Testis (tissue), 3 donors: Measurements from ENCODE around the gene ZMYM5. TPM values are rescaled to one million over a fixed set of nuclear protein-coding genes. Genes with fewer than 3 reads are reported as not detected.
"Not testable (repeated sequence)": the region's sequence is repeated elsewhere in the genome, so short reads cannot be mapped to it uniquely, and the experiment has no call there.

ENCODE experiments used
- DNase-seq: peaks from one replicate; pipeline ENCODE4 v3.0.0-alpha.2; 2019
- H3K27ac ChIP-seq, 2 donors: fragments of 200-600 bp; sonication (generic); one replicate each; pipeline ENCODE4 v1.5.1; 2019
- H3K27me3 ChIP-seq: fragments of 200-600 bp; sonication (generic); one replicate; pipeline ENCODE4 v1.5.1; 2019
- H3K36me3 ChIP-seq: fragments of 200-600 bp; sonication (generic); one replicate; pipeline ENCODE4 v1.5.1; 2017; ENCODE audit warnings: low read depth; ENCODE audit errors: missing control alignments
- H3K4me1 ChIP-seq: fragments of 200-600 bp; sonication (generic); one replicate; pipeline ENCODE4 v1.5.1; 2019
- H3K4me3 ChIP-seq, 2 donors: fragments of 200-600 bp; sonication (generic); one replicate each; pipeline ENCODE4 v1.5.1; 2017 to 2019
- H3K9me3 ChIP-seq: fragments of 200-600 bp; sonication (generic); one replicate; pipeline ENCODE4 v1.5.1; 2017
- POLR2A ChIP-seq: fragments of 450-650 bp; IDR thresholded peaks from one replicate; pipeline ENCODE4 v1.6.1; 2017; ENCODE audit warnings: antibody characterized with exemption, mild to moderate bottlenecking, moderate library complexity
- WGBS, 2 donors: methylation state at CpG; one replicate each; pipeline ENCODE4 v1.1.5; 2018; 5-methylcytosine and 5-hydroxymethylcytosine counted together
- intact Hi-C: fragments of 100-400 bp; cut with DNase I; formaldehyde crosslinking; loops from one replicate; pipeline ENCODE4 v1.15.1; 2023; ENCODE audit warnings: low total_unique reads
- polyA plus RNA-seq: library from polyadenylated mRNA; stranded (reverse); fragments of 350-450 nt; fragmentation: Illumina TruSeq; extraction: RNeasy Lipid Tissue Mini Kit (QIAGEN cat#74804); gene quantifications from one replicate; pipeline ENCODE4 v1.2.3, GENCODE V29; 2014; ENCODE audit warnings: low read depth, low replicate concordance; ENCODE audit not compliant: insufficient read depth
- total RNA-seq, 2 donors: library from RNA; depleted of rRNA; stranded (reverse); fragments of >200 nt; gene quantifications; one replicate each; pipeline ENCODE4 v1.2.3, GENCODE V29; 2016
- TF ChIP-seq, protein P1 (sequence below), 3 experiments: fragments of 450-650 bp in 2 of 3; fragments of 200-600 bp in 1 of 3; sonication (generic) in 1 of 3; IDR thresholded peaks; one replicate each; pipeline ENCODE4 v1.5.1; 2016 to 2019; ENCODE audit warnings: antibody characterized with exemption in 3 of 3, mild to moderate bottlenecking in 2 of 3, moderate library complexity in 1 of 3

ZMYM5 gene
- total and polyA plus RNA-seq, 3 donors from 2014 or later, result 29.4 to 37.1 (median 29.5) TPM

DNA sequence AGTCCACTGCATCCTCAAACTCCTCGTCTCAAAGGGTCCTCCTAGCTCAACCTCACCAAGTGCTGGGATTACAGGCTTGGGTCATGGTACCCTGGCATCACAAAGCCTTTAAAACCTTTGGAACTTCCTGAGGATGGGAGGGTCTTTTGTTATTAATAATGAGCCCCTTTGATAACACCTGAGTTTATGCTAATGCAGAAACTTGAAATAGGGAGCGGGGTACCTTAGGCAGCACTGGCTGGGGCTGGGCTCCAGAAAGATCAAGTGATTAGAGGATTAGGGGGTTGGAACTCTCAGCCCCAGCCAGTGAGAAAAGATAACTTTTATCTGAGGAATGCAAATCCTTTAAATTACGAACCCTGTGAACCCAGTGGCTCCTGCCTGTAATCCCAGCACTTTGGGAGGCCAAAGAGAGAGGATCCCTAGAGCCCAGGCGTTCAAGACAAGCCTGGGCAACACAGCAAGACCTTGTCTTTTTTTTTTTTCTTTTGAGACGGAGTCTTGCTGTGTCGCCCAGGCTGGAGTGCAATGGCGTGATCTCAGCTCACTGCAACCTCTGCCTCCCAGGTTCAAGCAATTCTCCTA lies 71.4 kb downstream of the ZMYM5 start:
- no peaks in the 10 kb centered on the region for H3K4me1 ChIP-seq
- intact Hi-C loops, result no loop called here
- no peaks in the 10 kb centered on the region for H3K27me3 ChIP-seq
- no peak overlapping the region for H3K27ac ChIP-seq
- H3K36me3 ChIP-seq, result no peaks in the 10 kb centered on the region
- no peak for TF ChIP-seq POLR2A
- TF ChIP-seq, protein P1, sequence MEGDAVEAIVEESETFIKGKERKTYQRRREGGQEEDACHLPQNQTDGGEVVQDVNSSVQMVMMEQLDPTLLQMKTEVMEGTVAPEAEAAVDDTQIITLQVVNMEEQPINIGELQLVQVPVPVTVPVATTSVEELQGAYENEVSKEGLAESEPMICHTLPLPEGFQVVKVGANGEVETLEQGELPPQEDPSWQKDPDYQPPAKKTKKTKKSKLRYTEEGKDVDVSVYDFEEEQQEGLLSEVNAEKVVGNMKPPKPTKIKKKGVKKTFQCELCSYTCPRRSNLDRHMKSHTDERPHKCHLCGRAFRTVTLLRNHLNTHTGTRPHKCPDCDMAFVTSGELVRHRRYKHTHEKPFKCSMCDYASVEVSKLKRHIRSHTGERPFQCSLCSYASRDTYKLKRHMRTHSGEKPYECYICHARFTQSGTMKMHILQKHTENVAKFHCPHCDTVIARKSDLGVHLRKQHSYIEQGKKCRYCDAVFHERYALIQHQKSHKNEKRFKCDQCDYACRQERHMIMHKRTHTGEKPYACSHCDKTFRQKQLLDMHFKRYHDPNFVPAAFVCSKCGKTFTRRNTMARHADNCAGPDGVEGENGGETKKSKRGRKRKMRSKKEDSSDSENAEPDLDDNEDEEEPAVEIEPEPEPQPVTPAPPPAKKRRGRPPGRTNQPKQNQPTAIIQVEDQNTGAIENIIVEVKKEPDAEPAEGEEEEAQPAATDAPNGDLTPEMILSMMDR (IDR thresholded peaks at IDR 0.05), result no peak
- 84 to 88% methylated on average over 7 of the region's 7 CpGs for WGBS, 2 donors
- H3K9me3 ChIP-seq, result no peaks in the 10 kb centered on the region
- DNase-seq, result no peak
- no peak overlapping the region for H3K4me3 ChIP-seq

DNA sequence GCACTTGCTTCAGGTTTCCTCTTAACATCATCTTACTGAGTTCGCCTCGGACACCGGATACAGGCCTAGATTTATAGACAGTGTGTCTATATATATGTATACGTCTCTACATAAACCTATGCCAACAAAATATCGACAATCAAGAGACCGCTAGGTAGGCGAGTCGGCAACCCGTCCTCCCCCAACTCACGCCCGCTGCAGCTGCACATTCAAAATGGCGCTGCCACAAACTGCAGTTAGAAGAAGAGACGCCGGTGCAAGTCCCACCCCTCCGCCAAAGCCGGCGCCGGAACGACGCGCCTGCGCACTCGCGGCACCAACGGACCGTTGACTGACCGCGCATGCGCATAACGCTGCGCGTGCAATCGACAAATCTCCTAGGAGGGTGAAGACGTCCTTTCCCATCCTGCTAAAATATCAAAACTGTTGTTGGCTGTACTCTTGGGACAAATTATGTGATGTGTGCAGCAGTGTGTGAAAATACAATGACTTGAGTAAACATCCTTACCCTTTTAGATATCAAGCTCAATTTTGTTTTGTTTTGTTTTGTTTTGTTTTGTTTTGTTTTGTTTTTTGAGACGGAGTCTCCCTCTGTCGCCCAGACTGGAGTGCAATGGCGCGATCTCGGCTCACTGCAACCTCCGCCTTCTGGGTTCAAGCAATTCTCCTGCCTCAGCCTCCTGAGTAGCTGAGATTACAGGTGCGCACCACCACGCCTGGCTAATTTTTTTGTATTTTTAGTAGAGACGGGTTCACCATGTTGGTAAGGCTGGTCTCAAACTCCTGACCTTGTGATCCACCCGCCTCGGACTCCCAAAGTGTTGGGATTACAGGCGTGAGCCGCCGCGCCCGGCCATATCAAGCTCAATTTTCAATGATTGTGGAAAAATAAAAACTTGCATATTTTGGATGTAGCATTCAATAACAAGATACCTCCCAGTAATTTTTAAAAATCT lies 80.4 kb downstream of the ZMYM5 start, which contains the start of gene PSPC1:
TSS of gene PSPC1 (minus strand) at position 219 of the 956 bp plus-strand sequence. CDS start at position 31, 188 bp downstream.
- not testable (repeated sequence) for H3K4me1 ChIP-seq, H3K36me3 ChIP-seq, H3K9me3 ChIP-seq, H3K27me3 ChIP-seq
- WGBS, 2 donors, result 14 to 16% methylated on average over 50 of the region's 50 CpGs
- intact Hi-C loops, result loop anchor here (10.0 kb wide), 1 partner anchor 148 kb away; the partner anchor contains the start of gene MPHOSPH8
- Histone ChIP-seq H3K27ac (peak within 1 kb of the TSS; percentile 94 to 95), H3K4me3 (peak within 1 kb of the TSS; percentile 92 to 99)
- DNase-seq, result peak; percentile 95
- TF ChIP-seq POLR2A, result peak; percentile 88
- TF ChIP-seq, protein P1 (IDR thresholded peaks at IDR 0.05), result peak in 1 of 3 experiments; percentile 10

DNA sequence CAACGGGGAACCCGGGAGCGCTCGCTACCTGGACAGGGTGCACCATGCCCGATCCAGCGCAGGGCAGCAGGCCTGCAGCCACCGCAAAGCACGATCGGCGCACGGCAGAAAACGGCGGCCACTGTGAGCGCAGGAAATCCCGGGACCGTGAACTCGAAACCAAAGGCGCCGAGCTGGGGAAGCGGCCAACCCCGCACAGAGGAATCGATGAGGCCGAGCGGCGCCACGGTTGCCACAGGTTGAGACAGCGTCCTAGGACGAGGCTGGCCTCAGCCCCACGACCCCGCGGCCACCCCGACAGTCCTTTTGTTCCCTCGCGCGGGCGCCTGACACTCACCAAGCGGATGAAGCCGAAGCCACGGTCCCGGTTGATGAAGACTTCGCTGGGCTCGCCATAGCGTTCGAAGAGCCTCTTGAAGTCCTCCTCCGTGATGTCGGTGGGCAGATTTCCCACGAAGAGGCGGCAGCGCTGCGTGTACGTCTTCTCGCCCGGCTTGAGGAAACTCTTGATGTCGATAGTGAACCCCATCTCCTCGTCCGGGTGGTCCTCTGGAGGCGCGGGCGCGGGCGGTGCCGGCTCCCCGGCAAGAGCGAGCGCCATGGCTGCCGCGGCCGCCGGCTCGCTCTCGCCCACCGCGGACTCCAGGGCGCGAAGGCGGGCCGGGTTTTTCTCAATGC lies 81.3 kb downstream of the ZMYM5 start:
- Histone ChIP-seq H3K4me3 (peak overlapping the region; percentile 92 to 99), H3K9me3 (no peaks in the 10 kb centered on the region), H3K27ac (peak overlapping the region; percentile 94 to 95), H3K36me3 (no peaks in the 10 kb centered on the region), H3K4me1 (peaks cover 4% of the 10 kb centered on the region), H3K27me3 (no peaks in the 10 kb centered on the region)
- TF ChIP-seq POLR2A, result no peak
- TF ChIP-seq, protein P1 (IDR thresholded peaks at IDR 0.05), result no peak
- WGBS, 2 donors, result 0% methylated on average over 22 to 66 of the region's 77 CpGs
- peak; percentile 59 for DNase-seq
- intact Hi-C loops, result loop anchor here (10.0 kb wide), 1 partner anchor 147 kb away; the partner anchor contains the start of gene MPHOSPH8

DNA sequence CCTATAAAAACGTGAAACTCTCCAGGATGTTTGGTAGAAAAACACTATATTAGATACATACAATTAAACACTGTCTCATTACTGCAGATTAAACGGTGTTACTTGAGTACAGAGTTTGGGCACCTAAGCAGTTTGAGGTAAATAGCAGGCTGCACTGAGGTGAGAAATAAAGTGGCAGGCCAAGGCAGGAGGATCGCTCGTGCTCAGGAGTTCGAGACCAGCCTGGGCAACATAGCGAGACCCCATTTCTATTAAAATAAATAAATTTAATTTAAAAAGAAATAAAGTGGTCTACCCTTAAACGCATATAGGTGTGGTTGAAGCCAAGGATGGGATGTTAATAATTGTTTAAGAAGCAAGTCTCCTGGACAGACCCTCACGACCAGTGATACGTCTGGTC lies 81.9 kb downstream of the ZMYM5 start:
- peak overlapping the region; percentile 92 to 99 for H3K4me3 ChIP-seq
- intact Hi-C loops, result loop anchor here (10.0 kb wide), 1 partner anchor 147 kb away; the partner anchor contains the start of gene MPHOSPH8
- peak; percentile 11 for DNase-seq
- peaks cover 4% of the 10 kb centered on the region for H3K4me1 ChIP-seq
- no peaks in the 10 kb centered on the region for H3K36me3 ChIP-seq
- WGBS, 2 donors, result 5 to 7% methylated on average over 9 of the region's 9 CpGs
- no peaks in the 10 kb centered on the region for H3K9me3 ChIP-seq
- H3K27ac ChIP-seq, result peak overlapping the region; percentile 94 to 95
- no peak for TF ChIP-seq POLR2A
- TF ChIP-seq, protein P1 (IDR thresholded peaks at IDR 0.05), result no peak
- H3K27me3 ChIP-seq, result no peaks in the 10 kb centered on the region

DNA sequence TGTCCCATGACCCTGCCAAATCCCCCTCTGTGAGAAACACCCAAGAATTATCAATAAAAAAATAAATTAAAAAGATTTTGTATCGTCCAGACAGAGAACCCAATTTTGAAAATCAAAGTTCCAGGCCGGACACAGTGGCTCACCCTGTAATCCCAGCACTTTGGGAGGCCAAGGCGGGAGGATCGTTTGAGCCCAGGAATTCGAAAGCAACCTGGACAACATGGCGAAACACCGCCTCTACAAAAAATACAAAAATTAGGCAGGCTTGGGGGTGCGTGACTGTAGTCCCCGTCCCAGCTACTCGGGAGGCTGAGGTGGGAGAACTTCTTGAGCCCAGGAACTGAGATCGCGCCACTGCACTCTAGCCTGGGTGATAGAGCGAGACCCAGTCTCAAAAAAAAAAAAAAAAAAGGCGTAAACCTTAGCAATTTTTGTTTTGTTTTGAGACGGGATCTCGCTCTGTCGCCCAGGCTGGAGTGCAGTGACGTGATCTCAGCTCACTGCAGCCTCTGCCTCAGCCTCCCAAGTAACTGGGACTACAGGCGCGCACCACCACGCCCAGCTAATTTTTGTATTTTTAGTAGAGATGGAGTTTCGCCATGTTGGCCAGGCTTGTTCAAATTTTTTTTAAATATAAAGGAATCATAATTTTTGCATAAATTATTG lies 82.6 kb downstream of the ZMYM5 start:
- H3K27me3 ChIP-seq, H3K36me3 ChIP-seq, H3K9me3 ChIP-seq, H3K4me1 ChIP-seq, H3K27ac ChIP-seq: not testable (repeated sequence)
- DNase-seq, result peak; percentile 15
- WGBS, 2 donors, result 80 to 83% methylated on average over 22 of the region's 22 CpGs
- intact Hi-C loops, result loop anchor here (10.0 kb wide), 1 partner anchor 146 kb away; the partner anchor contains the start of gene MPHOSPH8
- peak overlapping the region in 1 of 2 donors; percentile 99 for H3K4me3 ChIP-seq
